HCT116 (cell line): ENCODE measurements around the gene CCM2L. TPM values are rescaled to one million over a fixed set of nuclear protein-coding genes. Genes with fewer than 3 reads are reported as not detected.

ENCODE experiments used
- ATAC-seq: fragments of 200-7000 bp; cut with Tn5 transposase; 2 replicates; pipeline ENCODE4 v1.9.1; 2020; ENCODE audit warnings: mild to moderate bottlenecking, moderate library complexity
- BruUV-seq: library from RNA; stranded (reverse); fragments of 400-500 nt; replicated peaks from 2 replicates; lab custom pipeline; 2021; lab: Mats Ljungman, UMichigan
- CTCF ChIA-PET: fragments of 300-600 bp; sonication (Branson Sonifier 250); formaldehyde crosslinking; loops from one replicate; lab custom pipeline; 2021; ENCODE audit warnings: antibody characterized with exemption; lab: Charles Lee
- POLR2A ChIA-PET: fragments of 300-600, 350-600 bp; sonication (Branson Sonifier 250); formaldehyde crosslinking; loops from one replicate; lab custom pipeline; 2021; ENCODE audit warnings: antibody characterized with exemption; lab: Charles Lee
- RAD21 ChIA-PET, 2 experiments: fragments of 300-600 bp; sonication (Branson Sonifier 250); formaldehyde crosslinking; loops; one replicate each; lab custom pipeline; 2023; ENCODE audit warnings: low total read pairs in 2 of 2; ENCODE audit not compliant: uncharacterized antibody in 2 of 2, unreplicated experiment in 2 of 2, low non-redundant PET in 1 of 2; lab: Charles Lee
- DNase-seq: peaks from one replicate; pipeline ENCODE4 v3.0.0-alpha.2; 2010; ENCODE audit warnings: low read depth, low spot score
- H2AFZ ChIP-seq: fragments of 200-600 bp; shearing (Covaris generic), sonication (generic); 2 replicates; pipeline ENCODE4 v1.6.1; 2017; ENCODE audit warnings: low read depth, mixed run types, mixed read lengths, antibody characterized with exemption, low read length; ENCODE audit not compliant: poor library complexity, severe bottlenecking
- H3K27ac ChIP-seq: 2 replicates; pipeline ENCODE4 v1.5.1; 2012; ENCODE audit warnings: low read depth, low read length
- H3K27me3 ChIP-seq: fragments of 200-600 bp; sonication (generic); 2 replicates; pipeline ENCODE4 v1.6.1; 2016; ENCODE audit warnings: mixed run types, low read length, mixed read lengths; ENCODE audit not compliant: insufficient read depth
- H3K36me3 ChIP-seq, 2 experiments: fragments of 200-500 bp in 1 of 2; fragments of 200-600 bp in 1 of 2; sonication (Bioruptor generic) in 1 of 2; sonication (generic) in 1 of 2; 2 replicates each; pipeline versions ENCODE4 v1.5.1 to v1.6.1; 2014 to 2016; ENCODE audit warnings: low read length in 2 of 2, inconsistent platforms in 1 of 2, mixed read lengths in 1 of 2, mixed run types in 1 of 2; ENCODE audit not compliant: insufficient read depth in 2 of 2, control insufficient read depth in 1 of 2
- H3K4me1 ChIP-seq, 2 experiments: fragments of 200-600 bp in 1 of 2; sonication (generic) in 1 of 2; 2 replicates each; pipeline versions ENCODE4 v1.5.1 to v1.6.1; 2012 to 2017; ENCODE audit warnings: low read length in 2 of 2, inconsistent platforms in 1 of 2, mild to moderate bottlenecking in 1 of 2, mixed read lengths in 1 of 2, mixed run types in 1 of 2, moderate library complexity in 1 of 2; ENCODE audit not compliant: insufficient read depth in 2 of 2, control insufficient read depth in 1 of 2
- H3K4me2 ChIP-seq: fragments of 200-600 bp; sonication (generic); 2 replicates; pipeline ENCODE4 v1.6.1; 2017; ENCODE audit warnings: mixed run types, low read length, mixed read lengths
- H3K4me3 ChIP-seq, 2 experiments: fragments of 200-600 bp in 1 of 2; sonication (generic) in 1 of 2; replicated peaks in 1 of 2; 2 replicates each; pipeline ENCODE4 v1.5.1; 2011 to 2016; ENCODE audit warnings: low read length in 2 of 2, control low read depth in 1 of 2, low read depth in 1 of 2, mild to moderate bottlenecking in 1 of 2, mixed read lengths in 1 of 2, mixed run types in 1 of 2
- H3K79me2 ChIP-seq: fragments of 200-600 bp; sonication (generic); 2 replicates; pipeline ENCODE4 v1.6.1; 2017; ENCODE audit warnings: mild to moderate bottlenecking, mixed run types, low read length, moderate library complexity, mixed read lengths; ENCODE audit not compliant: insufficient read depth
- H3K9ac ChIP-seq: fragments of 200-600 bp; sonication (generic); 2 replicates; pipeline ENCODE4 v1.6.1; 2016; ENCODE audit warnings: low read length, mixed read lengths
- H3K9me2 ChIP-seq: fragments of 200-600 bp; sonication (generic), shearing (Covaris generic); 2 replicates; pipeline ENCODE4 v1.6.1; 2017; ENCODE audit warnings: mixed run types, mild to moderate bottlenecking, moderate library complexity; ENCODE audit not compliant: insufficient read depth
- H3K9me3 ChIP-seq, 2 experiments: fragments of 200-500 bp in 1 of 2; fragments of 200-600 bp in 1 of 2; sonication (Bioruptor generic) in 1 of 2; sonication (generic) in 1 of 2; 2 replicates each; pipeline ENCODE4 v1.6.1; 2014 to 2017; ENCODE audit warnings: low read length in 2 of 2, mixed read lengths in 2 of 2, inconsistent platforms in 1 of 2, low read depth in 1 of 2, mild to moderate bottlenecking in 1 of 2, mixed run types in 1 of 2, moderate library complexity in 1 of 2; ENCODE audit not compliant: control insufficient read depth in 1 of 2, insufficient read depth in 1 of 2
- H4K20me1 ChIP-seq: fragments of 200-600 bp; sonication (generic), shearing (Covaris generic); 2 replicates; pipeline ENCODE4 v1.6.1; 2017; ENCODE audit warnings: mixed run types, mild to moderate bottlenecking, moderate library complexity; ENCODE audit not compliant: insufficient read depth
- ATF3 ChIP-seq: IDR thresholded peaks from 2 replicates; pipeline ENCODE4 v1.6.1; 2012
- EGR1 ChIP-seq: IDR thresholded peaks from 2 replicates; pipeline ENCODE4 v1.6.1; 2012; ENCODE audit warnings: low read depth
- ELF1 ChIP-seq: IDR thresholded peaks from 2 replicates; pipeline ENCODE4 v1.6.1; 2012; ENCODE audit warnings: low read depth, borderline replicate concordance
- EZH2 ChIP-seq: fragments of 200-600 bp; sonication (generic); IDR thresholded peaks from 2 replicates; pipeline ENCODE4 v1.6.1; 2017; ENCODE audit warnings: antibody characterized with exemption, mixed run types
- EZH2phosphoT487 ChIP-seq: fragments of 200-600 bp; IDR thresholded peaks from 2 replicates; pipeline ENCODE4 v1.6.1; 2018; ENCODE audit warnings: antibody characterized with exemption, borderline replicate concordance
- FOSL1 ChIP-seq: IDR thresholded peaks from 2 replicates; pipeline ENCODE4 v1.6.1; 2012; ENCODE audit warnings: low read depth
- JUND ChIP-seq: IDR thresholded peaks from 2 replicates; pipeline ENCODE4 v1.6.1; 2012
- POLR2A ChIP-seq: IDR thresholded peaks from 2 replicates; pipeline ENCODE4 v1.7.0; 2011; ENCODE audit warnings: borderline replicate concordance; ENCODE audit not compliant: insufficient read depth, insufficient read length; ENCODE audit errors: extremely low read depth
- RAD21 ChIP-seq: IDR thresholded peaks from 2 replicates; pipeline ENCODE4 v1.6.1; 2012; ENCODE audit warnings: low read depth, mild to moderate bottlenecking
- SIN3A ChIP-seq: IDR thresholded peaks from 2 replicates; pipeline ENCODE4 v1.6.1; 2012; ENCODE audit warnings: low read depth
- SP1 ChIP-seq: IDR thresholded peaks from 2 replicates; pipeline ENCODE4 v1.6.1; 2012; ENCODE audit warnings: low read depth
- SRF ChIP-seq: IDR thresholded peaks from 2 replicates; pipeline ENCODE4 v1.6.1; 2012; ENCODE audit warnings: low read depth
- YY1 ChIP-seq: IDR thresholded peaks from 2 replicates; pipeline ENCODE4 v1.6.1; 2011; ENCODE audit warnings: low read length, low read depth, moderate library complexity, mild to moderate bottlenecking; ENCODE audit not compliant: insufficient replicate concordance; ENCODE audit errors: extremely low read depth
- ZBTB33 ChIP-seq: IDR thresholded peaks from 2 replicates; pipeline ENCODE4 v1.6.1; 2011; ENCODE audit warnings: mild to moderate bottlenecking, low read length, moderate library complexity; ENCODE audit not compliant: insufficient replicate concordance; ENCODE audit errors: extremely low read depth
- ZFX ChIP-seq: fragments of 450-650 bp; IDR thresholded peaks from 2 replicates; pipeline ENCODE4 v1.6.1; 2017
- ZNF274 ChIP-seq: fragments of 200-500 bp; sonication (Bioruptor generic); IDR thresholded peaks from 2 replicates; pipeline ENCODE4 v1.6.1; 2014; ENCODE audit warnings: mild to moderate bottlenecking, low read depth, low read length, inconsistent platforms
- intact Hi-C: fragments of 100-400 bp; cut with micrococcal nuclease; formaldehyde crosslinking; loops from 2 replicates; pipeline ENCODE4 v1.10.0; 2022
- total RNA-seq: library from RNA; stranded (reverse); gene quantifications from one replicate; pipeline ENCODE4 v1.2.1, GENCODE V29; 2021; ENCODE audit not compliant: unreplicated experiment

The CCM2L gene
- total RNA-seq, 1 experiment from 2014 or later, result 1.4 TPM

- no peak overlapping the region for H3K4me2 ChIP-seq
- H3K9me2 ChIP-seq, result no peaks in the 10 kb centered on the region
- BruUV-seq, result no TSS peak
- intact Hi-C loops, result no loop called here
- RAD21 ChIA-PET, result no interaction called here
- TF ChIP-seq POLR2A (no peak), ZBTB33 (no peak), YY1 (no peak), ZFX (no peak), JUND (no peak), EZH2 (no peak), ELF1 (no peak), SIN3A (no peak), EGR1 (no peak), EZH2phosphoT487 (no peak), ATF3 (no peak), SP1 (no peak), RAD21 (no peak), SRF (no peak), FOSL1 (no peak), ZNF274 (no peak)
- TF ChIP-seq, all 23 proteins: peak for 0
- peaks cover 24% of the 10 kb centered on the region; the same call in 1 of the 2 replicates for H3K27me3 ChIP-seq
- no peak for DNase-seq
- H2AFZ ChIP-seq, result no peak overlapping the region
- H3K4me3 ChIP-seq, result no peak overlapping the region
- H3K9me3 ChIP-seq, result no peaks in the 10 kb centered on the region
- ChIA-PET POLR2A (interaction anchor here (0.7 kb wide), 1 partner anchor 133 kb away, joined by 3 read pairs; no protein-coding TSS in a partner anchor), CTCF (no interaction called here)
- no peak for ATAC-seq
- H3K27ac ChIP-seq, result no peak overlapping the region
- no peaks in the 10 kb centered on the region for H3K4me1 ChIP-seq
- no peak overlapping the region for H3K9ac ChIP-seq
- H3K36me3 ChIP-seq, result no peaks in the 10 kb centered on the region
- H4K20me1 ChIP-seq, result no peaks in the 10 kb centered on the region
- H3K79me2 ChIP-seq, result no peaks in the 10 kb centered on the region
These were observed 19.4 kb upstream of the CCM2L start for GRCh38 chr20:31990641-31991338.
